SU-DHL-6 (cell line): ENCODE results near the gene SPG7.

Experiments
- EZH2phosphoT487 ChIP-seq: fragments of 200-600 bp; sonication (generic), shearing (Covaris generic); conservative IDR thresholded peaks from 2 replicates; pipeline ENCODE4 v1.6.1; 2018; ENCODE audit warnings: mild to moderate bottlenecking, antibody characterized with exemption, low read length, moderate library complexity, mixed read lengths
- TF ChIP-seq, protein P1 (sequence below): fragments of 200-600 bp; sonication (generic); IDR thresholded peaks from one replicate; pipeline ENCODE4 v1.5.1; 2017; ENCODE audit warnings: antibody characterized with exemption, mild to moderate bottlenecking, low read length, moderate library complexity; ENCODE audit not compliant: insufficient read depth, poor library complexity, severe bottlenecking

DNA sequence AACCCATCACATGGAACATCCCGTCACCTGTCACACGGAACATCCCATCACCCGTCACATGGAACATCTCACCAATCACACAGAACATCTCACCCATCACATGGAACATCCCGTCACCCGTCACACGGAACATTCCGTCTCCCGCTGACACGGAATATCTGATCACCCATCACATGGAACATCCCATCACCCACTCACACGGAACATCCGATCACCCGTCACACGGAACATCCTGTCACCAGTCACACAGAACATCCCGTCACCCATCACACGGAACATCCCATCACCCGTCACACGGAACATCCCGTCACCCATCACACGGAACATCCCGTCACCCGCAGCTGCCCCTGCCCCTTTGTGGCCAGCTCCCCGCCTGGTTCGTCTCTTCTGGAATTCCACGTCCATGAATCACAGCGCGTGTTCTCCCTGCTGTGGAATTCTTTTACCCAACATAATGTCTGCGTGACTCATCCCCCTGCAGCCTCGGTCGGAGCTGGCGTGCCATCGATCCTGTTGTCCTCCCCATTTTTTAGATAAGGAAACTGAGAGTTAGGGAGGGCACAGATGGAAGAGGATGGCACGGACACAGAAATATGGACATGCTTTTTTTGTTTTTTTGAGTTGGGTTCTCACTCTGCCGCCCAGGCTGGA, 73.0 kb downstream of the SPG7 start:
- TF ChIP-seq, protein P1, sequence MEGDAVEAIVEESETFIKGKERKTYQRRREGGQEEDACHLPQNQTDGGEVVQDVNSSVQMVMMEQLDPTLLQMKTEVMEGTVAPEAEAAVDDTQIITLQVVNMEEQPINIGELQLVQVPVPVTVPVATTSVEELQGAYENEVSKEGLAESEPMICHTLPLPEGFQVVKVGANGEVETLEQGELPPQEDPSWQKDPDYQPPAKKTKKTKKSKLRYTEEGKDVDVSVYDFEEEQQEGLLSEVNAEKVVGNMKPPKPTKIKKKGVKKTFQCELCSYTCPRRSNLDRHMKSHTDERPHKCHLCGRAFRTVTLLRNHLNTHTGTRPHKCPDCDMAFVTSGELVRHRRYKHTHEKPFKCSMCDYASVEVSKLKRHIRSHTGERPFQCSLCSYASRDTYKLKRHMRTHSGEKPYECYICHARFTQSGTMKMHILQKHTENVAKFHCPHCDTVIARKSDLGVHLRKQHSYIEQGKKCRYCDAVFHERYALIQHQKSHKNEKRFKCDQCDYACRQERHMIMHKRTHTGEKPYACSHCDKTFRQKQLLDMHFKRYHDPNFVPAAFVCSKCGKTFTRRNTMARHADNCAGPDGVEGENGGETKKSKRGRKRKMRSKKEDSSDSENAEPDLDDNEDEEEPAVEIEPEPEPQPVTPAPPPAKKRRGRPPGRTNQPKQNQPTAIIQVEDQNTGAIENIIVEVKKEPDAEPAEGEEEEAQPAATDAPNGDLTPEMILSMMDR = no peak
- no peak for TF ChIP-seq EZH2phosphoT487
